Sigmoid colon (tissue), 7 donors: ENCODE results near the gene LMF2. TPM values are rescaled to one million over a fixed set of nuclear protein-coding genes. Genes with fewer than 3 reads are reported as not detected.

ENCODE experiments used
- DNase-seq: peaks from one replicate; pipeline ENCODE4 v3.0.0-alpha.2; 2019
- H3K27ac ChIP-seq, 4 donors: fragments of 200-600 bp; sonication (generic); one replicate each; pipeline ENCODE4 v1.5.1; 2016 to 2019; ENCODE audit warnings: mild to moderate bottlenecking in 1 of 4
- H3K27me3 ChIP-seq, 3 donors: fragments of 200-600 bp; sonication (generic); one replicate each; pipeline ENCODE4 v1.5.1; 2019; ENCODE audit warnings: mild to moderate bottlenecking in 1 of 3
- H3K36me3 ChIP-seq, 4 donors: fragments of 200-600 bp; sonication (generic); one replicate each; pipeline ENCODE4 v1.5.1; 2016 to 2019
- H3K4me1 ChIP-seq, 4 donors: fragments of 200-600 bp; sonication (generic); one replicate each; pipeline ENCODE4 v1.5.1; 2017 to 2019
- H3K4me3 ChIP-seq, 4 donors: fragments of 200-600 bp; sonication (generic); one replicate each; pipeline ENCODE4 v1.5.1; 2017 to 2019; ENCODE audit warnings: mild to moderate bottlenecking in 2 of 4, moderate library complexity in 1 of 4
- H3K9me3 ChIP-seq, 4 donors: fragments of 200-600 bp in 3 of 4; sonication (generic) in 3 of 4; one replicate each; pipeline versions ENCODE4 v1.5.1 to v1.6.1; 2013 to 2019
- CTCF ChIP-seq, 4 experiments: fragments of 450-650 bp in 3 of 4; fragments of 200-600 bp in 1 of 4; IDR thresholded peaks; one replicate each; pipeline ENCODE4 v1.5.1; 2016 to 2019; ENCODE audit warnings: antibody characterized with exemption in 4 of 4, mild to moderate bottlenecking in 3 of 4, moderate library complexity in 2 of 4
- EP300 ChIP-seq, 4 donors: sonication (generic); formaldehyde crosslinking; IDR thresholded peaks; one replicate each; pipeline ENCODE4 v1.6.1; 2017; ENCODE audit warnings: antibody characterized with exemption in 4 of 4
- POLR2A ChIP-seq, 2 donors: fragments of 450-650 bp; IDR thresholded peaks; one replicate each; pipeline ENCODE4 v1.6.1; 2016; ENCODE audit warnings: antibody characterized with exemption in 2 of 2, mild to moderate bottlenecking in 2 of 2, moderate library complexity in 2 of 2
- POLR2AphosphoS5 ChIP-seq, 4 donors: sonication (generic); formaldehyde crosslinking; IDR thresholded peaks; one replicate each; pipeline ENCODE4 v1.6.1; 2017; ENCODE audit warnings: antibody characterized with exemption in 4 of 4
- WGBS, 2 donors: extraction: QIAGEN DNeasy Blood & Tissue Kit; methylation state at CpG; one replicate each; pipeline ENCODE4 v1.1.7; 2013; 5-methylcytosine and 5-hydroxymethylcytosine counted together
- intact Hi-C: fragments of 100-400 bp; cut with DNase I; formaldehyde crosslinking; loops from one replicate; pipeline ENCODE4 v1.15.1; 2023
- polyA plus RNA-seq, 3 donors: library from polyadenylated mRNA; stranded (reverse); fragments of 200-250 nt; gene quantifications; one replicate each; pipeline ENCODE4 v1.2.3, GENCODE V29; 2013
- total RNA-seq, 4 donors: library from RNA; depleted of rRNA; stranded (reverse); fragments of >200 nt; gene quantifications; one replicate each; pipeline ENCODE4 v1.1.0, GENCODE V29; 2016
- donor health status: healthy with polysubstance abuse.
- donor health status: Bipolar disorder and iron deficiency.
- donor health status: healthy.

LMF2 gene
- total and polyA plus RNA-seq, 7 donors = 7.2 to 61.1 (median 41.4) TPM

- Histone ChIP-seq H3K9me3 (no peaks in the 10 kb centered on the region), H3K27me3 (peaks cover 10 to 46% (median 24%) of the 10 kb centered on the region in 3 donors), H3K36me3 (no peaks in the 10 kb centered on the region), H3K4me3 (no peak overlapping the region), H3K27ac (no peak overlapping the region), H3K4me1 (no peaks in the 10 kb centered on the region)
- intact Hi-C loops = no loop called here
- TF ChIP-seq POLR2A (IDR thresholded peaks at IDR 0.05) = no peak
- no peak for TF ChIP-seq CTCF (IDR thresholded peaks at IDR 0.05)
- no peak for TF ChIP-seq EP300 (IDR thresholded peaks at IDR 0.05)
- no peak for TF ChIP-seq POLR2AphosphoS5 (IDR thresholded peaks at IDR 0.05)
- 86% methylated on average over 23 of the region's 23 CpGs for WGBS, 2 donors
- DNase-seq = no peak
Measured at GRCh38 chr22:50487290-50488005, 20.1 kb downstream of the LMF2 start.

GRCh38 chr22:50486561-50487289 lies 20.8 kb downstream of the LMF2 start, which contains the start of gene MIOX:
Gene MIOX (plus strand): TSS chr22:50486859. CDS start chr22:50486898, 39 bp downstream.
- intact Hi-C loops = no loop called here
- DNase-seq = no peak
- no peak within 1 kb of the TSS for H3K27ac ChIP-seq

GRCh38 chr22:50485221-50486131 lies 22.0 kb downstream of the LMF2 start:
- Histone ChIP-seq H3K36me3 (no peaks in the 10 kb centered on the region), H3K9me3 (no peaks in the 10 kb centered on the region), H3K4me3 (no peak overlapping the region), H3K4me1 (peaks cover 0 to 16% (median 7%) of the 10 kb centered on the region in 4 donors), H3K27ac (no peak overlapping the region), H3K27me3 (peaks cover 30 to 66% (median 43%) of the 10 kb centered on the region in 3 donors)
- no peak for DNase-seq
- WGBS, 2 donors = 55 to 73% methylated on average over 29 of the region's 29 CpGs
- no peak for TF ChIP-seq EP300 (IDR thresholded peaks at IDR 0.05)
- no peak for TF ChIP-seq CTCF (IDR thresholded peaks at IDR 0.05)
- no peak for TF ChIP-seq POLR2A (IDR thresholded peaks at IDR 0.05)
- no peak for TF ChIP-seq POLR2AphosphoS5 (IDR thresholded peaks at IDR 0.05)
- intact Hi-C loops = no loop called here

More at GRCh38 chr22:50486561-50487289, 20.8 kb downstream of the LMF2 start, which contains the start of gene MIOX:
- Histone ChIP-seq H3K4me1 (peaks cover 0 to 7% (median 3%) of the 10 kb centered on the region in 4 donors), H3K27me3 (peaks cover 17 to 53% (median 31%) of the 10 kb centered on the region in 3 donors), H3K9me3 (no peaks in the 10 kb centered on the region), H3K36me3 (no peaks in the 10 kb centered on the region), H3K4me3 (no peak within 1 kb of the TSS)
- TF ChIP-seq EP300 (IDR thresholded peaks at IDR 0.05) (no peak), CTCF (IDR thresholded peaks at IDR 0.05) (no peak), POLR2AphosphoS5 (IDR thresholded peaks at IDR 0.05) (no peak), POLR2A (IDR thresholded peaks at IDR 0.05) (no peak)
- WGBS, 2 donors = 81 to 84% methylated on average over 23 of the region's 23 CpGs

GRCh38 chr22:50483977-50484853 lies 23.3 kb downstream of the LMF2 start:
- Histone ChIP-seq H3K27ac (no peak overlapping the region), H3K36me3 (no peaks in the 10 kb centered on the region), H3K27me3 (peaks cover 35 to 78% (median 54%) of the 10 kb centered on the region in 3 donors), H3K9me3 (no peaks in the 10 kb centered on the region), H3K4me3 (no peak overlapping the region), H3K4me1 (peaks cover 0 to 16% (median 7%) of the 10 kb centered on the region in 4 donors)
- WGBS, 2 donors = 40 to 81% methylated on average over 31 of the region's 31 CpGs
- intact Hi-C loops = no loop called here
- no peak for DNase-seq
- TF ChIP-seq POLR2A (IDR thresholded peaks at IDR 0.05) (no peak), EP300 (IDR thresholded peaks at IDR 0.05) (no peak), CTCF (IDR thresholded peaks at IDR 0.05) (no peak), POLR2AphosphoS5 (IDR thresholded peaks at IDR 0.05) (no peak)
